WTC11 (cell line): ENCODE data around the gene NAA40.

Source experiments
- CREM ChIP-seq: sonication (generic); formaldehyde crosslinking; IDR thresholded peaks from 2 replicates; pipeline ENCODE4 v1.8.1; 2022; ENCODE audit warnings: mild to moderate bottlenecking, missing genetic modification reagents, moderate library complexity
- IRF2 ChIP-seq: sonication (generic); formaldehyde crosslinking; IDR thresholded peaks from 2 replicates; pipeline ENCODE4 v1.8.0; 2022; ENCODE audit warnings: low read depth, missing genetic modification reagents, borderline replicate concordance
- JAZF1 ChIP-seq: fragments of 250-450 bp; sonication (Bioruptor Pico); IDR thresholded peaks from 2 replicates; pipeline ENCODE4 v1.9.0; 2021; ENCODE audit warnings: moderate library complexity, mild to moderate bottlenecking, inconsistent platforms
- NFE2L1 ChIP-seq: sonication (generic); formaldehyde crosslinking; IDR thresholded peaks from 2 replicates; pipeline ENCODE4 v1.8.1; 2023; ENCODE audit warnings: missing genetic modification reagents
- TCF7 ChIP-seq: sonication (generic); formaldehyde crosslinking; IDR thresholded peaks from 2 replicates; pipeline ENCODE4 v1.8.0; 2022; ENCODE audit warnings: mild to moderate bottlenecking, low read depth, missing genetic modification reagents, moderate library complexity
- ZNF396 ChIP-seq: fragments of 250-450 bp; sonication (Bioruptor Pico); IDR thresholded peaks from 2 replicates; pipeline ENCODE4 v1.8.0; 2021; ENCODE audit warnings: mild to moderate bottlenecking, moderate library complexity, borderline replicate concordance
- TF ChIP-seq, protein P1 (sequence below): fragments of 200-600 bp; IDR thresholded peaks from 2 replicates; pipeline ENCODE4 v1.8.0; 2022; ENCODE audit warnings: antibody characterized with exemption
- TF ChIP-seq, protein P2 (sequence below): sonication (generic); formaldehyde crosslinking; IDR thresholded peaks from 2 replicates; pipeline ENCODE4 v1.8.1; 2023; ENCODE audit warnings: mild to moderate bottlenecking, moderate library complexity, missing genetic modification reagents
- TF ChIP-seq, protein P3 (sequence below): sonication (generic); formaldehyde crosslinking; conservative IDR thresholded peaks from 2 replicates; pipeline ENCODE4 v1.8.1; 2022; ENCODE audit warnings: mild to moderate bottlenecking, missing genetic modification reagents

DNA sequence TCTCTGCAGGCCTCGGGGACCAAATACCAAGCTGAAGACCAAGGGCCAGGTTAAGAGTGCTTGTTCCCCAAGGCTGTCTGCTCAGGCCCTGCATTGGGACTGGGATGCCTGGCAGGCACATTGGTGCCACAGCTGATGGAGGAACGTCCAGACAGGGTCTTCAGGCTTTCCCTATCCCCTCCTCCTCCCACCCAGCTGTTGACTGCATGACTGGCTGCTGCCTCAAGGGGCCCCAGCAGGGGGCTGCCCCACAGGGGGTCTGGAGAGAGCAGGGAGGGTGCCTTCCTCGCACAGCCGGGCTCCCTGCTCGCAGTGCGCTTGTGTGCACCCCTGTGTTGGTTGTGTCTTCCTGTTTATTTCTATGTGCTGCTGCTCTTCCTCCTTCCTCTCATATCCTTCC, 31.7 kb upstream of the NAA40 start:
- TF ChIP-seq, protein P1, sequence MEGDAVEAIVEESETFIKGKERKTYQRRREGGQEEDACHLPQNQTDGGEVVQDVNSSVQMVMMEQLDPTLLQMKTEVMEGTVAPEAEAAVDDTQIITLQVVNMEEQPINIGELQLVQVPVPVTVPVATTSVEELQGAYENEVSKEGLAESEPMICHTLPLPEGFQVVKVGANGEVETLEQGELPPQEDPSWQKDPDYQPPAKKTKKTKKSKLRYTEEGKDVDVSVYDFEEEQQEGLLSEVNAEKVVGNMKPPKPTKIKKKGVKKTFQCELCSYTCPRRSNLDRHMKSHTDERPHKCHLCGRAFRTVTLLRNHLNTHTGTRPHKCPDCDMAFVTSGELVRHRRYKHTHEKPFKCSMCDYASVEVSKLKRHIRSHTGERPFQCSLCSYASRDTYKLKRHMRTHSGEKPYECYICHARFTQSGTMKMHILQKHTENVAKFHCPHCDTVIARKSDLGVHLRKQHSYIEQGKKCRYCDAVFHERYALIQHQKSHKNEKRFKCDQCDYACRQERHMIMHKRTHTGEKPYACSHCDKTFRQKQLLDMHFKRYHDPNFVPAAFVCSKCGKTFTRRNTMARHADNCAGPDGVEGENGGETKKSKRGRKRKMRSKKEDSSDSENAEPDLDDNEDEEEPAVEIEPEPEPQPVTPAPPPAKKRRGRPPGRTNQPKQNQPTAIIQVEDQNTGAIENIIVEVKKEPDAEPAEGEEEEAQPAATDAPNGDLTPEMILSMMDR, result no peak
- no peak for TF ChIP-seq CREM (CRISPR knock-in tag)
- TF ChIP-seq IRF2, result no peak
- no peak for TF ChIP-seq JAZF1 (CRISPR knock-in tag)
- TF ChIP-seq, protein P2, sequence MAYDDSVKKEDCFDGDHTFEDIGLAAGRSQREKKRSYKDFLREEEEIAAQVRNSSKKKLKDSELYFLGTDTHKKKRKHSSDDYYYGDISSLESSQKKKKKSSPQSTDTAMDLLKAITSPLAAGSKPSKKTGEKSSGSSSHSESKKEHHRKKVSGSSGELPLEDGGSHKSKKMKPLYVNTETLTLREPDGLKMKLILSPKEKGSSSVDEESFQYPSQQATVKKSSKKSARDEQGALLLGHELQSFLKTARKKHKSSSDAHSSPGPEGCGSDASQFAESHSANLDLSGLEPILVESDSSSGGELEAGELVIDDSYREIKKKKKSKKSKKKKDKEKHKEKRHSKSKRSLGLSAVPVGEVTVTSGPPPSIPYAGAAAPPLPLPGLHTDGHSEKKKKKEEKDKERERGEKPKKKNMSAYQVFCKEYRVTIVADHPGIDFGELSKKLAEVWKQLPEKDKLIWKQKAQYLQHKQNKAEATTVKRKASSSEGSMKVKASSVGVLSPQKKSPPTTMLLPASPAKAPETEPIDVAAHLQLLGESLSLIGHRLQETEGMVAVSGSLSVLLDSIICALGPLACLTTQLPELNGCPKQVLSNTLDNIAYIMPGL, result no peak
- TF ChIP-seq, protein P3, sequence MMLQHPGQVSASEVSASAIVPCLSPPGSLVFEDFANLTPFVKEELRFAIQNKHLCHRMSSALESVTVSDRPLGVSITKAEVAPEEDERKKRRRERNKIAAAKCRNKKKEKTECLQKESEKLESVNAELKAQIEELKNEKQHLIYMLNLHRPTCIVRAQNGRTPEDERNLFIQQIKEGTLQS (CRISPR knock-in tag), result no peak
- no peak for TF ChIP-seq NFE2L1
- TF ChIP-seq TCF7 (CRISPR knock-in tag), result no peak
- no peak for TF ChIP-seq ZNF396 (CRISPR knock-in tag)
